HG02884 (cell line): Measurements from ENCODE around the gene AP2S1.
"Not testable (repeated sequence)": the region's sequence is repeated elsewhere in the genome, so short reads cannot be mapped to it uniquely, and the experiment has no call there.

Experiments
- ATAC-seq: cut with Tn5 transposase; IDR thresholded peaks from one replicate; pipeline ENCODE4 v1.9.1; 2021; ENCODE audit warnings: mild to moderate bottlenecking, moderate library complexity; ENCODE audit not compliant: unreplicated experiment

Gene AP2S1

GRCh38 chr19:46809534-46810272, 40.9 kb downstream of the AP2S1 start:
- no peak for ATAC-seq

GRCh38 chr19:46806656-46807055, 44.0 kb downstream of the AP2S1 start:
- ATAC-seq, result no peak

- not testable (repeated sequence) for ATAC-seq
These were observed 46.2 kb downstream of the AP2S1 start for GRCh38 chr19:46804432-46804831.

GRCh38 chr19:46803555-46803954, 47.1 kb downstream of the AP2S1 start:
- ATAC-seq, result no peak

GRCh38 chr19:46802152-46802551, 48.5 kb downstream of the AP2S1 start:
- no peak for ATAC-seq

GRCh38 chr19:46798713-46799112, 51.9 kb downstream of the AP2S1 start:
- no peak for ATAC-seq

- no peak for ATAC-seq
These were observed 52.8 kb downstream of the AP2S1 start for GRCh38 chr19:46797881-46798280.

GRCh38 chr19:46791944-46792343, 58.7 kb downstream of the AP2S1 start:
- no peak for ATAC-seq

- ATAC-seq, result no peak
These were observed 61.3 kb downstream of the AP2S1 start for GRCh38 chr19:46789371-46789770.

GRCh38 chr19:46788968-46789338, 61.7 kb downstream of the AP2S1 start:
- ATAC-seq, result no peak

- ATAC-seq, result no peak
These were observed 62.2 kb downstream of the AP2S1 start, which contains the start of gene SLC1A5 for GRCh38 chr19:46788262-46788967. Gene SLC1A5 (minus strand): TSS chr19:46788594. CDS start chr19:46787965, 629 bp downstream.
